Measurements from ENCODE around the gene NR3C2. TPM values are rescaled to one million over a fixed set of nuclear protein-coding genes. Genes with fewer than 3 reads are reported as not detected.

NR3C2 gene
- total RNA-seq, 4 donors from 2014 or later, result 33.0 to 128 (median 118) TPM

GRCh38 chr4:148283665-148284064 lies 158.5 kb downstream of the NR3C2 start:
- H3K36me3 ChIP-seq, result no peaks in the 10 kb centered on the region
- peaks cover 0 to 18% (median 1%) of the 10 kb centered on the region in 4 donors for H3K4me1 ChIP-seq
- no peak for DNase-seq
- TF ChIP-seq CTCF (IDR thresholded peaks at IDR 0.05) (no peak), POLR2A (IDR thresholded peaks at IDR 0.05) (no peak)
- no peaks in the 10 kb centered on the region for H3K9me3 ChIP-seq
- H3K27me3 ChIP-seq, result no peaks in the 10 kb centered on the region
- H3K27ac ChIP-seq, result peak overlapping the region in 2 of 4 donors; percentile 22 to 60
- no peak overlapping the region for H3K4me3 ChIP-seq

- H3K27me3 ChIP-seq, result no peaks in the 10 kb centered on the region
- no peaks in the 10 kb centered on the region for H3K9me3 ChIP-seq
- no peak overlapping the region for H3K4me3 ChIP-seq
- peaks cover 0 to 19% (median 1%) of the 10 kb centered on the region in 4 donors for H3K4me1 ChIP-seq
- H3K36me3 ChIP-seq, result no peaks in the 10 kb centered on the region
- no peak for TF ChIP-seq CTCF (IDR thresholded peaks at IDR 0.05)
- TF ChIP-seq POLR2A (IDR thresholded peaks at IDR 0.05), result no peak
- no peak for DNase-seq
- H3K27ac ChIP-seq, result no peak overlapping the region
These were observed 163.9 kb downstream of the NR3C2 start for GRCh38 chr4:148278310-148278709.

GRCh38 chr4:148275266-148275665 lies 166.9 kb downstream of the NR3C2 start:
- Histone ChIP-seq H3K9me3 (no peaks in the 10 kb centered on the region), H3K4me3 (no peak overlapping the region), H3K27me3 (no peaks in the 10 kb centered on the region), H3K36me3 (no peaks in the 10 kb centered on the region), H3K4me1 (peaks cover 0 to 15% (median 0%) of the 10 kb centered on the region in 4 donors), H3K27ac (no peak overlapping the region)
- peak in 1 of 3 donors; percentile 64 for DNase-seq
- TF ChIP-seq POLR2A (IDR thresholded peaks at IDR 0.05) (no peak), CTCF (IDR thresholded peaks at IDR 0.05) (no peak)

- no peak for DNase-seq
- Histone ChIP-seq H3K9me3 (no peaks in the 10 kb centered on the region), H3K4me1 (peaks cover 0 to 15% (median 0%) of the 10 kb centered on the region in 4 donors), H3K36me3 (no peaks in the 10 kb centered on the region), H3K4me3 (no peak overlapping the region), H3K27ac (no peak overlapping the region), H3K27me3 (no peaks in the 10 kb centered on the region)
- no peak for TF ChIP-seq CTCF (IDR thresholded peaks at IDR 0.05)
- TF ChIP-seq POLR2A (IDR thresholded peaks at IDR 0.05), result no peak
These were observed 168.7 kb downstream of the NR3C2 start for GRCh38 chr4:148273501-148273986.

GRCh38 chr4:148271166-148271565 lies 171.0 kb downstream of the NR3C2 start:
- H3K4me1 ChIP-seq, result peaks cover 0 to 15% (median 0%) of the 10 kb centered on the region in 4 donors
- no peak for TF ChIP-seq CTCF (IDR thresholded peaks at IDR 0.05)
- no peak for TF ChIP-seq POLR2A (IDR thresholded peaks at IDR 0.05)
- no peaks in the 10 kb centered on the region for H3K36me3 ChIP-seq
- no peak overlapping the region for H3K27ac ChIP-seq
- no peaks in the 10 kb centered on the region for H3K27me3 ChIP-seq
- DNase-seq, result no peak
- H3K4me3 ChIP-seq, result no peak overlapping the region
- H3K9me3 ChIP-seq, result no peaks in the 10 kb centered on the region

- Histone ChIP-seq H3K9me3 (no peaks in the 10 kb centered on the region), H3K4me1 (peaks cover 0 to 12% (median 0%) of the 10 kb centered on the region in 4 donors)
These were observed 171.6 kb downstream of the NR3C2 start for GRCh38 chr4:148270630-148271029.

More at GRCh38 chr4:148270630-148271029, 171.6 kb downstream of the NR3C2 start:
- no peak for TF ChIP-seq POLR2A (IDR thresholded peaks at IDR 0.05)
- TF ChIP-seq CTCF (IDR thresholded peaks at IDR 0.05), result no peak
- no peak overlapping the region for H3K4me3 ChIP-seq
- no peaks in the 10 kb centered on the region for H3K27me3 ChIP-seq
- DNase-seq, result no peak
- H3K27ac ChIP-seq, result no peak overlapping the region
- H3K36me3 ChIP-seq, result no peaks in the 10 kb centered on the region
